GM21528 (cell line): ENCODE data around the gene CPE.

ENCODE experiments used
- ATAC-seq: cut with Tn5 transposase; IDR thresholded peaks from one replicate; pipeline ENCODE4 v1.9.1; 2021; ENCODE audit warnings: mild to moderate bottlenecking, moderate library complexity; ENCODE audit not compliant: unreplicated experiment, low FRiP score

CPE gene

DNA sequence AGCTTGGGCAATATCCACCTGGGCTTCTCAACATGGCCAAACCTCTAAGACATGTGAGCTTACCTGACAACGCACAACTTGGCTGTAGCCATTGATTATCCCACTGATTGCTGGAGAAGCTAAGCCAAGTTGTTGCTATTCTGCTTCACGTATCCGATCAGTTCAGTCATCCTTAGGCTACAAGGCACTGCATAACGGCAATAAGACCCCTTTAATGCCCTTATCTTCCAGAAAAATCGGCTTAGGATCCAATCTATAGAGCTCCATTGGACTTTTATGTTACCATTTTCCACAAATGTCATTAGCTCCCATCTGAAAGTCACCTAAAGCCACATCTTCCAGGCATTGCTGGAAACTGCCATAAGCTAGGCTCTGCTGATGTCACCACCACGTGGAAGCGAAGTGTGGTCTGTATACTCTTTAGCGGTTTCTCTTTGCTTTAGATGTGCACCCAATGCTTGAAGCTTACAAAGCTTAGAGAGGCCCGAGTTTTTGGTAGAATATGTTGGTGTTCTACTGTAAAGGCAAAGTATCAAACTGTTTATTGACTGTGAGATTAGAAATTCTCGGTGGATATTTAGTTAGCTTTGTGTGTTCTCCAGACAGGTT lies 163.1 kb downstream of the CPE start:
- ATAC-seq: no peak

DNA sequence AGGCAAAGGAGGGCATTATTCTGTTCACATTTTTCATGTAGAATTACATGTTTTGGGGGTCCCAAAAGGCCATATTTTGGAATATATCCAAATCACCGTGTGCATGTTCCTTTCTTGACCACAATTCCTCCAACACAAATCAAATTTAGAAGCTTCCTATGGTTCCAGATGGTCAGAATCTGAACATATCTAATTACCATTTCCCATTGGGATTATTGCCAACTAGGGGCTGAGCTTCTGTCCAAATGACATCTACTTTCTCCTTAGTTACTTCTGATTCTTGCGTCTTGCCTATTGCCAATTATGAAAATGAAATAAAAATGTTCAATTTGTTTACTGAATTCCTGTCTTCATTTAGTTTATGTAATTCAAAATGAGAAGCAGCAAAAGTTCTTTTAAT lies 163.7 kb downstream of the CPE start:
- no peak for ATAC-seq
